KOPT-K1 (cell line): ENCODE results near the gene ADAD2.

Source experiments
- H3K27ac ChIP-seq: fragments of 200-600 bp; sonication (generic); 2 replicates; pipeline ENCODE4 v1.5.1; 2016; ENCODE audit warnings: antibody characterized with exemption, mild to moderate bottlenecking, low read depth, low read length; ENCODE audit not compliant: poor library complexity, severe bottlenecking
- H3K36me3 ChIP-seq: fragments of 200-600 bp; sonication (generic); 2 replicates; pipeline ENCODE4 v1.5.1; 2017; ENCODE audit warnings: antibody characterized with exemption, mild to moderate bottlenecking, low read length, moderate library complexity; ENCODE audit not compliant: insufficient read depth
- H3K9me3 ChIP-seq: fragments of 200-600 bp; sonication (generic); 2 replicates; pipeline ENCODE4 v1.5.1; 2017; ENCODE audit warnings: antibody characterized with exemption, low read length, mild to moderate bottlenecking; ENCODE audit not compliant: insufficient read depth, poor library complexity, severe bottlenecking

ADAD2 gene

DNA sequence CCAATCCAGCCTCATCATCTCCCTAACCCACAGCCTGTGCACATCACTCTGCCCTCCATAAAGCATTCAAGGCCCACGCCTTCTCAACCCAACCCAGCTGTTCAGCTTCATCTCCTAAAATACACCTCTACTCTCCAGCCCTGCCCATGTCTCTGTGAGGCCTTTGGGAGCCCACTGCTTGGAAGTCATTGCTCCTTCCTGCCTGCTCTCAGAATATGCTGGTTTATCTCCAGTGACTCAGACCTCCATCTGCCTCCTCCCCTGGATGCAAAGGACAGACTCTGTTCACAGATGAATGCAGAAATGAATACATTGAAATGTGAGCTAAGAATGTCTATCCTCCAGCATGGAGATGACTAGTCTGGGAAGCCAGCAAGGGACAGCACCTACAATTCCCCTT, 29.9 kb downstream of the ADAD2 start:
- Histone ChIP-seq H3K27ac (no peak overlapping the region), H3K9me3 (no peaks in the 10 kb centered on the region), H3K36me3 (no peaks in the 10 kb centered on the region)

DNA sequence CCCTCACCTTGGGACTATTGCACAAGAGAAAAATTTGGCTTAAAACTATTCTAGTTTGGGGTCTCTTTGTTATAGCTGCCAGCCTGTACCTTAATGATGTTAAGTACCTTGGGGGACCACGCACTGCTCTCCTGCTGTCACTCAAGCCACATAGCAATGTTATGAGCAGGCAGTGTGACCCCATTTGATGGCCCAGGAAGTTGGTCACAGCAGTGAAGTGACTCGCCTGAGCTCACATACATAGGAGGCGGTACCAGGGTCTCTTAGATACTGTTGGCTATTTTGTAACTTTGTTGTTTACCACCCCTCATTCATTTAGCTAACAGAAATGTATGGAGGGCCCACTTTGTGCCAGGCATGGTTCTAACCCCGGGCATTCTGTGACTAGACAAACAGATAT, 32.5 kb downstream of the ADAD2 start:
- H3K36me3 ChIP-seq, result no peaks in the 10 kb centered on the region
- no peaks in the 10 kb centered on the region for H3K9me3 ChIP-seq
- H3K27ac ChIP-seq, result no peak overlapping the region

DNA sequence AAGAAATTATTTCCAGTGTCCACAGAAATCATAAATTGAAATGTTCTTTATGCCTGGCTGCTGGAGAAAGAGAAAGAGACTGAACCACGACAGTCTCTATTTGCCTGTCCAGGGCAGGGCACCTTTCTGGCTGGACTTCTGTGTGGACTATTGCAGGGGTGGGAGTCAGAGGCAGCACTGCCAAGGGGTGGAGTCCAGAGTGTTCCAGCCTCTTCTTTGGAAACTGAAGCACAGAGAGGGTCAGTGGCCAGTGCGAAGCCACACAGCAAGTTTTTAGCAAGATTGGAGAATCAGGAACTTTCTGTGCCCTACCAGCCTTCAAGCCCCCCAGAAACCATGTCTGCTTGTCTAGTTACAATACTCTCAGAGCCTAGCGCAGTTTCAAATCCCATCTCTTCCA, 33.6 kb downstream of the ADAD2 start:
- Histone ChIP-seq H3K9me3 (no peaks in the 10 kb centered on the region), H3K36me3 (no peaks in the 10 kb centered on the region), H3K27ac (no peak overlapping the region)

DNA sequence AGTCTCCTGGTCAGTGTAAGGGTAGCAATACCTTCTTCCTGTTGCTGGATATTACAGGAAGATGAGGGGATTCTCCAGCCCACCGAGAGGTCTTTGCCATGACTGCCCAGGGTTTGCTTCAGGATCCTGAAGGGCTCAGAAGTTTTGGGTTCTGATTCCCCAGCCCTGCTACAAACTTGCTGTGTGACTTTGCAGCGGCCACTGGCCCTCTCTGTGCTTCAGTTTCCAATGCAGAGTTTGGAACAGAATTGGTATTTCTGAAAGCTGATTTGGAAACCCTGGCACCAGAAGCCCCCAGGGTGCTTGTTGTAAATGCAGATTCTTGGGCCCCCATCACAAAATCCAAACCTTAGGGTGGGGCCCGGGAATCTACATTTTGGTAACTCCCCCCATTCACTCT, 34.2 kb downstream of the ADAD2 start:
- no peaks in the 10 kb centered on the region for H3K9me3 ChIP-seq
- no peaks in the 10 kb centered on the region for H3K36me3 ChIP-seq

DNA sequence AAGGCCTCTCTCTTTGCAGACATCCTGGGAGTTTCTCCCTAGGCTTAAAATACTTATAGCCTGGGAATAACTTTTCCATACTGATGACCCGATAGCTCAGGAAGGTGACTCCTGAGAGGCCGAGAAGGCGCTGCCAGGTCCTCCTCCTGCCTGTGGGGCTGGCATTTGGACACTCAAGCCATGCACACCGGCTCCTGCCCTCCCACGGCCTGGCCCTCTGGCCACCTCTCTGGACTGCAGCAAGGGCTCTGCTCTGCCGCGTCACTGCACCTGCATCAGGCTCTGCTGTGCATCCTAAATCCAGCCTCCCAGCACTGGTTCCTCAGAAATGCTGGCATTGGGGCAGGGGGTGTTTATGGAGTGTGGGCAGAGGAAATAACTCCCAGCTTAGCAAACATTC, 34.6 kb downstream of the ADAD2 start:
- H3K27ac ChIP-seq, result no peak overlapping the region
- H3K9me3 ChIP-seq, result no peaks in the 10 kb centered on the region
- no peaks in the 10 kb centered on the region for H3K36me3 ChIP-seq

More for the DNA sequence above, 34.2 kb downstream of the ADAD2 start:
- no peak overlapping the region for H3K27ac ChIP-seq

DNA sequence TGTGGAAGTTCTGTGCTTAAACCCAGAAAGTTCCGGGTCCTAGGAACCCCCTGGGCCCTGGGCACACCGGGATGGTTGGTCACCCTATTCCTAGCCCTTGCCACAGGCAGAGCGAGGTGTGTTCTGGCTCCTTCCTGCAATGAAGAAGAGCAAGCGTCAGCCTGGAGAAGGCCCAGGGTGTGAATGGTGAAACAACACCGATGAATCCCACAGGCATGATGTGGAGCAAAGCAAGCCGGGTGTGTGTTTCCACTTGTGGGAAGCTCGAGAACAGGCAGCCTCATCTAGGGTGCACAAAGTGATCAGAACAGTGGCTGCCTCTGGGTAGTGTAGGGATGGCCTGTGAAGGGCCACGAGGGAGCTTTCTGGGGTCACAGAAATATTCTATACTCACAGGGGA, 35.1 kb downstream of the ADAD2 start:
- Histone ChIP-seq H3K36me3 (no peaks in the 10 kb centered on the region), H3K27ac (no peak overlapping the region), H3K9me3 (no peaks in the 10 kb centered on the region)

DNA sequence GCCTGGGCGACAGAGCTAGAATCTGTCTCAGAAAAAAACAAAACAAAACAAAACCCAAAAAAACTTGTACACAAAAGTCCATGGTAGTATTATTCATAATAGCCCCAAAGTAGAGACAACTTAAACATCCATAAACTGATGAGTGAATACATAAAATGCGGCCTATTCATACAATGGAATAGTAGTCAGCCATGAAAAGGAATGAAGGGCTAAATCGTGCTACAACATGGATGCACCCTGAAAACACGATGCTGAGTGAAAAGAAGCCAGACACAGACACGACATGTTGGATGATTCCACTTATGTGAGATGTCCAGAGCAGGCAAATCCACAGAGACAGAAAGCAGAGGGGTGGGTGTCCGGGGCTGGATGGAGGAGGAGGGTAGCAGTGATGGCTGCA, 36.6 kb downstream of the ADAD2 start:
- no peaks in the 10 kb centered on the region for H3K9me3 ChIP-seq
- no peaks in the 10 kb centered on the region for H3K36me3 ChIP-seq
- H3K27ac ChIP-seq, result no peak overlapping the region

DNA sequence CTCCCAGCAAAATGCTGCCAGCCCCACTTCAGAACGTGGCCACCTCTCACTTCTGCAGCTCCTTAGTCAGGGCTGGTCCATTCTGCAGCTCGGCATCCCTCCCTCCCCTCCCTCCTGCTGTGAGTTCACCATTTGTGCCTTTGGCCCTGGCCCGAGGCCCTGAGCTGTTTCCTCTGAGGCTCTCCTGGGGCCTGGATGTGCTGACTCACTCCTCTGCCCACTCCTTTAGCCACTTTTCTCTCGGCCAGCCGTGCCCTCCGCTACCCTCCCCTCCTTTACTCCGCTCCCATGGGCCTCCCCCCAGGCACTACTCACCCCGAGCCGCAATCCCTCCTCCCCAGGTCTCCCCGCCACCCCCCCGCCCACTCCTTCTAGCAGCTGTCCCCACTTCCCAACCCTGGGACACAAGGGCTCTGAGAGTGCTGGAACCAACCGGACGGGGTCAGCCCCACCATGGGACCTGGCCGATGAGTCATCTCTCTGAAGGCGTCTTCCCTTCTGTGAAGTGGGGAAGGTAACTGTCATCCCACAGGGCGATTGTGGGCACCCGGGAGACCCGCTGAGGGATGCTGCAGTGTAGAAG, 37.4 kb downstream of the ADAD2 start:
- Histone ChIP-seq H3K27ac (no peak overlapping the region), H3K36me3 (no peaks in the 10 kb centered on the region), H3K9me3 (no peaks in the 10 kb centered on the region)

DNA sequence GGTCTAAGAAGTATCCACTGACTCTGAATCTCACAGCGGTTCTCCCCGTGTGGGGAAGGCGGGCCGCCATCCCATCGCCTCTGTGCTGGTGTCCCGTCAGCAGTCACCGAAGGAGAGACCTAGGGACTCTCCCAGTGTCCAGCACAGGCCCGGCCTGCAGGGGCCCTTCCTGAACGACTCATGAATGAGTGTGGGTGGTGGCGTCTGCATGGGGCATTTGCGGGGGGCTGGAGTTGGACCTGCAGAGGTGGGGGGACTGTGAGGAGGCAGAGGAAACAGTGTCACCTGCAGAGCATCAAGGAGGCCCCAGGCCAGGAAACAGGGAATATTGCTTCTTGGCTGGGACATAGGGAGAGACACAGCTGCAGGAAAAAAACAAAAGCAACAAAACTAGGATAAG, 38.5 kb downstream of the ADAD2 start:
- Histone ChIP-seq H3K27ac (no peak overlapping the region), H3K36me3 (no peaks in the 10 kb centered on the region), H3K9me3 (no peaks in the 10 kb centered on the region)

DNA sequence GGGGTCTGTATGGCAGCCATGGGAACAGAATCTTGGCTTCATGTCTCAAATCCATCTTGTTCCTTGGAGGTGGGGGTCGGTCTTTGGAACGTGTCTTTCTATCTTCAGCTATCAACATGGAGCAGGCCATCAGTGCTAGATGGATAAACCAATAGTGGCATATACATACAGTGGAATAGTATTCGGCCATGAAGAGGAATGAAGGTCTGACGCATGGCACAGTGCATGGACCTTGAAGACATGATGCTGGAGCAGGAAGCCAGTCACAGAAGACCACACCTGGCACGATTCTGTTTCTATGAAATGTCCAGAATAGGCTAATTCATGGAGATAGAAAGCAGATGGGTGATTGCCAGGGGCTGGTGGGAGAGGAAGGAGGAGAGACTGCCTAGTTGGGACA, 41.1 kb downstream of the ADAD2 start:
- H3K27ac ChIP-seq, result no peak overlapping the region
- no peaks in the 10 kb centered on the region for H3K9me3 ChIP-seq
- no peaks in the 10 kb centered on the region for H3K36me3 ChIP-seq

DNA sequence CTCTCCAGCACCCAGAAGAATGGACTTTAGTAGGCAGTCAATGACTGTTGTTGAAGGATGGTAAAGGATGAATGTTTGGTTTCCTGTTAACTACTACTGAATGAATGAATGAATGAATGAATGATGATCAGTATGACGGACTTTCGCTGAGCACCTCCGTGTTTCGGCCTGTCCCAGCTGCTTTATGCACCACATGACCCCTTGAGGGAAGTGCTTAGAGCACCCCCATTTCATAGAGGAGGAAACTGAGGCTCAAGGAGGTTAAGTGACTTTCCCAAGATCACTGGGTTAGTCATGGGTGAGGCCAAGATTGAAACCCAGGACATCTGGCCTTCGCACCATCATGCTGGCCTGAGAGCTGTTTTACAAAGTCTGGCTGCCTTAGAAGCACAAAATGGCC, 42.0 kb downstream of the ADAD2 start:
- no peak overlapping the region for H3K27ac ChIP-seq

DNA sequence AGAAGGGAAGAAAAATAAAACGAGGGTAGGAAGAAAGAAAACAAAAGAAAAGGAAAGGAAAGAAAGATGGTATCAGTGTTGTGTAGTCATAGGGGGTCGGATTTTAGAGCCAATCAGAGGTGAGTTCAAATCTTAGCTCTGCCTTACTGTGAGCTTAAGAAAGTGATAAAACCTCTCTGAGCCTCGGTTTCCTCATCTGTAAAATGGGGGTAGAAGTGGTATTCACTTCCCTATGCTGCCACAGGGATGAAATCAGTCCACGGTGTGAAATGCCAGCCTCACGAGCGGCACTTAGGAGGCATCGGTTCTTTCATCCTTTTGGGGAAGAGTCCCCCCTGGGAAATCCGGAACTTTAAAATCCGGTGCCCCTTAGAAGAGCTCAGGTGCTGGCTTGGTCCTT, 42.8 kb downstream of the ADAD2 start:
- H3K27ac ChIP-seq, result no peak overlapping the region
- no peaks in the 10 kb centered on the region for H3K36me3 ChIP-seq
- H3K9me3 ChIP-seq, result no peaks in the 10 kb centered on the region

More for the DNA sequence above, 42.0 kb downstream of the ADAD2 start:
- no peaks in the 10 kb centered on the region for H3K9me3 ChIP-seq
- no peaks in the 10 kb centered on the region for H3K36me3 ChIP-seq

DNA sequence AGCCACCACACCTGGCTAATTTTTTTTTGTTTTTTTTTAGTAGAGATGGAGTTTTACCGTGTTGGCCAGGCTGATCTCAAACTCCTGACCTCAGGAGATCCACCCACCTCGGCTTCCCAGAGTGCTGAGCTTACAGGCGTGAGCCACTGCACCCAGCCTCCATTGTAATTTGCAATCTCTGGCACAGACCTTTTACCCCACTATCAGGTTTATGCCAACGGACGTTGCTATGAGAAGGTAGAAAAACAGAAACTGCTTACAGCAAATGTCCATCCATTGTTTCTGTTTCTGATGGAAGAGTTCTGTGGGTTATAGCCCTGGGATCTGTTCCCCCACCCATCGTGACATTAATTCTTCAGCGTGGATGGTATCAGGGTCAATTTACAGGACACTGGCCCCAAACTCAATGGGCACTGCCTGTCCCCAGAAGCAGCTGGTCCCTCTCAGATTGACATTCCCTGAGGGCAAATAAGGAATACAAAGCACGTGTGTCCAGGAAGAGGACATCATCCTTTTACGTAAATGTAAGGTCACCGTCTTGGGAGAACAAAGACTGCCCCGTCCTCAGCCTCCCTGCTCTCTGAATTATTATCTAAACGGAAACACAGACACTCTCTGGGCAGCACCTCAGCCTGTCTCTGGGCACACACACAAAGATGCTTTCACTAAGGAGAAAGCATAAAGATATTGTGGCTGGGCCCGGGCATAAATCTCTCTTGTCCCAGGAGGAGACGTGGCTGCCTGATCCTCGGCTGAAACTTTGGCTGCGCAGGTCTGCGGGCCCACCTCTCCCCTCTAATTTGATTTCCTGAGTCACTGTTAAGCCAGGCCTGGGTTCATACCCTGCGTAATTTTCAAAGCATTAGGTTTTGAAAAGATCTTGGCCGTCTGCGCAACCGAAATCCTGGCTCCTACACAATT, 43.6 kb downstream of the ADAD2 start:
- Histone ChIP-seq H3K36me3 (no peaks in the 10 kb centered on the region), H3K27ac (no peak overlapping the region), H3K9me3 (no peaks in the 10 kb centered on the region)

DNA sequence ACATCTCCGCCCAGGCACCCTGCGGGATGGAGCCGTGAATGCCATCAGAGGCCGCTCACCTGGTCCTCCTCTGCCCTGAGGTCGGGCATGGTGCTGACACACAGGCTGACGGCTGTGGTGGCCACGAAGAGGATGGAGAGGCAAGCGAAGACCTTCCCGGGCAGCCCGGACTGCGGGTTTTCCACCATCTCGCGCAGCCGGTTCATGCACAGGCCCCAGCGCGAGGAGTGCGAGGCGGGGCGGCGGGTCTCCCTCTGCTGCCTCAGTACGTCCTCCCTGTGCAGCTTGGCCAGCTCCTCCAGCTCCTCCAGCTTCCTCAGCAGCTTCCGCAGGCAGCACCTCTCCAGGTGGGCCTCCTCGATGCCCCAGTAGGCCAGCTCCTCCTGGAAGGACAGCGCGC, 45.7 kb downstream of the ADAD2 start:
- Histone ChIP-seq H3K36me3 (no peaks in the 10 kb centered on the region), H3K9me3 (no peaks in the 10 kb centered on the region), H3K27ac (no peak overlapping the region)

DNA sequence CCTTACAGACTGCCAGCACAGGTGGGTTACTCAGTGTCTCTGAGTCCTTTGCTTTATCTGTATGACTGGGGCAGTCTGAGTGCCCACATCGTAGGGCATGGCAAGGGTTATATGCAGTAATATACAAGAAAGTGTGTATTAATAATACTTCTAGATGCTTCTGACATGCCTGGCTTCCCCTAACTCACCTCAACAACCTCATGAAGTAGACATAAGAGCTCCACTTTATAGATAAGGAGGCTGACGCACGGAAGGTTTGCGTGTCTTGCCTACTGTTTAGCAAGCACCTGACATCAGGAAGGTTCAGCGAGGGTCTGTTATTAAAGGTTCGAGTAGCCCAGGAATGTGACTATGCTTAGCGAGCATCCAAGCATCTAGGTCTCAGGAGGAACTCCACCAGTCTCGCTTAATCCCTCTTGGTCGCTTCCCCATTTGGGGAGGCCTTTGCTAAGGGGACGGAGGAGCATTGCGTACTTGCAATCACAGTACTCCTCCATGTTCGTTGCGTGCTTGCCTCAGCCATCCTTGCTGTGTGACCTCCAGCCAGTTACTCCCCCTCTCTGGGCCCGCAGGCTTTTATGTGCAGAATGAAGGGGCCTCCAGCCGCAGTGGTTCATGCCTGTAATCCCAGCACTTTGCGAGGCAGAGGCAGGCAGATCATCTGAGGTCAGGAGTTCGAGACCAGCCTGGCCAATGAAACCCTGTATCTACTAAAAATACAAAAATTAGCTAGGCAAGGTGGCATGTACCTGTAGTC, 47.2 kb downstream of the ADAD2 start:
- H3K27ac ChIP-seq, result no peak overlapping the region
- no peaks in the 10 kb centered on the region for H3K36me3 ChIP-seq
- H3K9me3 ChIP-seq, result no peaks in the 10 kb centered on the region
